Hematopoietic multipotent progenitor cell treated with erythropoietin and hydrocortisone succinate and interleukin-3 and kit ligand, for 4 days (in vitro differentiated cells): ENCODE measurements around the gene TANK.

Experiments used
- DNase-seq: peaks from one replicate; pipeline ENCODE4 v3.0.0-alpha.2; 2015

TANK gene

DNA sequence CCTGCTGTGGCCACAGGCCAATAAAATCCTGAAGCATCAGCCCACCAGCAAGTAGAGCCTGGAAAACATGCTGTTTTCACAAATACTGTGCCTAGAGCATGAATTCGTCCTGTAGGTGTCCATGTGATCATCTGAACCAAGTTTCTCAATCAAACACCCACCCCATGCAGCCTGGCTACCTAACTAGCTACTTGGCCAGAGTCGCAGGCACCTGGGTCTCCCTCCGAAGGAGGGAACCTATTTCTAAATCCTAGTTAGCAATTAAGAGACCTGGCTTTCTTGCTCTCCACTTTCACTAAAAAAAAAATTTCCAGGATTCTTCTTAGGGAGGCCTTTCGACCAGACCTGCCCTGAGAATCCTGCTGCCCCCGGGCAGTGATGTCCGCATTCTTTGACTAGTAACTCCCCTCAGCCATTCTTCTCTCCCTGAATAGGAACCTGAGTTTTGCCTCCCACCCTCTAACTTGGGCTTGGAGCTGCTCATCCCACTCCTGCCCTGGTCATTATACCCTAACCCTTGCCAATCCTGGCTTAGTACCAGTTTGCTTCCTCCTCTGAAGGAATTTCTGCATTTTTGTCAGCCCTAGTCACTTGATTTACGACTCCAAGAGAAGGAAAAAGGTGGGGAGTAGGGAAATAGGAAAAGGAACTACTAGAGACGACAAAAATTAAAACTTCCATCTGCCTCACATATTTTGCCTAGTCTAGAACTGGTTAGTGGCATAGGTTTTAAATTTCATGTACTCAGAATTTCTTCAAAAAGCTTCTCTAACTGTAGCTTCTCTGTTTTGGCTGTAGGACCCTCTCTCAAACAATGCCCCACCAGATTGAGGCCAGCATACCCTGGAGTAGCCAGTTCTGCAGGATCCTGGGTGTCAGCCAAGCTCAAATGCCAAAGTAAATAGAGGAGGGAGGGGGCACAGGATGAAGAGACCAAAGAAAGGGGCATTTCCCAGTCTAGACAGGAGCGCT is 25.4 kb upstream of the TANK start:
- DNase-seq, result no peak

- DNase-seq, result peak; percentile 27
These were observed 24.2 kb upstream of the TANK start for GRCh38 chr2:161135951-161136593.

DNA sequence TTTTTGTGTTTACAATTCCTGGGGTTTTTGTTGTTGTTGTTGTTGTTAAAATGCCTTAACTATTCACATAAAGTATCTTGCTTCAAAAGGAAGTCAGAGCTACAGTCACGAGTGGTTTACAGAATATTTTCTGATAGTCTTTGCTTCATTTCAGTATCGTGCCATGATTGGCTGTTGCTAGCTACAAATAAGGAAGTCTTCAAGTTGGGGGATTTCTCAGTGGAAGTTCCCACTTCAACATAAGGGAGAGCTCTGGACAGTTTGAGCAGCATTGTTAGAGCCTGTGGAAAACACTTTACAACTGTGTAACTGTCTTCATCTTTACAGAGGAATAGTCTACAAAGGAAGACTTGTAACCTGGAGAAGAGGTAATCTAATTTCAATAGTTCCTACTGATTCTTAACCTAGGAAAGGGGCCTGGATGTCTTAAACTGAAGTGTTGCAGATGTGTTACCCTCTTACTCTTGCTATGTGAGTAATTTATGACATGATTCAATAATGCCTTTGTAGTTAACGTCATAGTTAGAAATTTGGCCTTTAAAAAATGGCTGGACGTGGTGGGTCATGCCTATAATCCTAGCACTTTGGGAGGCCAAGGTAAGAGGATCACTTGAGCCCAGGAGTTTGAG is 23.4 kb upstream of the TANK start:
- DNase-seq, result peak; percentile 91

DNA sequence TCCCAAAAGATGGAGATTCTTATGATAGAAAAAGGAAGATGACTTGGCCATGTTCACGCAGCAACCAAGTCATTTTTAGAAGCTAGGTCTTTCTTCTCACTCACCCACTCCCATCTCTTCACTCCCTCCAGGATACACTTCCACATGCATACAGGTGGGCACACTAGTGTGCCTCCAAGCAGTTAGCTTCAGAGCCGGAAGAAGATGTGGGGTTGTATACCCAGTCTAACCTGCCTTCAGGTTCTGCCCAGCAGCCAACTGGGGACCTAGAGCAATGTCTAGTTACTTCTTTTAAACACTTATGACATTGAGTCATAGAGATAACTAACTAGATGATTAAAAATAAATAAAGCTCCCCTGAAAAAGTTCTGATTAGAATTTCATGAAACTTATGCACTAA is 21.8 kb upstream of the TANK start:
- no peak for DNase-seq

- peak; percentile 75 for DNase-seq
These were observed 20.9 kb upstream of the TANK start for GRCh38 chr2:161139098-161139987.

GRCh38 chr2:161141033-161141432 is 19.2 kb upstream of the TANK start:
- DNase-seq, result peak; percentile 68

DNA sequence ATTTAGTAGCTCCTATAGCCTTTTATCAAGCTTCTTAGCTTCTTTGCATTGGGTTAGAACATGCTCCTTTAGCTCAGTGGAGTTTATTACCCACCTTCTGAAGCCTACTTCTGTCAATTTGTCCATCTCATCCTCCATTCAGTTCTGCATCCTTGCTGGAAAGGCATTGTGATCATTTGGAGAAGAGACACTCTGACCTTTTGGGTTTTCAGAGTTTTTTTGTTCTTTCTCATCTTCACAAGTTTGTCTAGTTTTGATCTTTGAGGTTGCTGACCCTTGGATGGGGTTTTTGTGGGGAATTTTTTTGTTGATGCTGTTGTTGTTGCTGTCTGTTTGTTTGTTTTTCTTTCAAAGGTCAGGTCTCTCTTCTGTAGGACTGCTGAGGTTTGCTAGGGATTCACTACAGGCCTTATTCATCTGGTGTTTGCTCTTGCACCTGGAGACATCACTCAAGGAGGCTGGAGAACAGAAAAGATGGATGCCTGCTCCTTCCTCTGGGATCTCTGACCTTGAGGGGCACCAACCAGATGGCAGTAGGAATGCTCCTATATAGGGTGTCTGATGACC is 13.9 kb upstream of the TANK start:
- DNase-seq, result no peak

- DNase-seq, result no peak
These were observed 13.2 kb upstream of the TANK start for GRCh38 chr2:161146996-161147395.

DNA sequence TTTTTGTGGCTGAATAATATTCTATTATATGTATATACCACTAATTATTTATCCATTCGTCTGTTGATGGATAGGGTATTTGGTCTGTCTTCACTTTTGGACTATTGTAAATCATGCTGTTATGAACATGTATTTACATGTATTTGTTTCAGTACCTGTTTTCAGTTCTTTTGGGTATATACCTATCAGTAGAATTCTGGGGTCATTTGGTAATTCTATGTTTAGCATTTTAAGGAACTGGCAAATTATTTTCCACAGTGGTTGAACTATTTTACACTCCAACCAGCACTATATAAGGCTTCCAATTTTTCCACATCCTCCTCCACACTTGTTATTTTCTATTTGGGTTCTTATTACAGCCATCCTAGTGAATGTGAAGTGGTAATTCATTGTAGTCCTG is 12.4 kb upstream of the TANK start:
- no peak for DNase-seq

GRCh38 chr2:161150704-161151103 is 9.5 kb upstream of the TANK start:
- no peak for DNase-seq

DNA sequence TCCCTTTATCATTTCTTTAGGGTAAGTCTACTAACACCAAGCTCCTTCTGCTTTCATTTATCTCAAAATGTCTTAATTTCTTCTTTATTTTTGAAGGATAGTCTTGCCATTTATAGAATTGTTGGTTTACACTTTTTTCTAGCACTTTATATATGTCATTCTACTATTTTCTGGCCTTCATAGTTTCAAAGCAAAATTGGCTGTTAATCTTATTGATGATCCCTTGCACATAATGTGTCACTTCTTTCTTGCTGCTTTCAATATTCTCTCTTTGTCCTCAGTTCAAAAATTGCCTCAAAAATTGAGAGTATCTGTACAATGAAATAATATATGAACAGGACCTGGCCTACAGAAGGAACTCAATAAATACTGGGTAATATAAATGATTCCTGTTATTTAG is 7.9 kb upstream of the TANK start:
- DNase-seq, result no peak

DNA sequence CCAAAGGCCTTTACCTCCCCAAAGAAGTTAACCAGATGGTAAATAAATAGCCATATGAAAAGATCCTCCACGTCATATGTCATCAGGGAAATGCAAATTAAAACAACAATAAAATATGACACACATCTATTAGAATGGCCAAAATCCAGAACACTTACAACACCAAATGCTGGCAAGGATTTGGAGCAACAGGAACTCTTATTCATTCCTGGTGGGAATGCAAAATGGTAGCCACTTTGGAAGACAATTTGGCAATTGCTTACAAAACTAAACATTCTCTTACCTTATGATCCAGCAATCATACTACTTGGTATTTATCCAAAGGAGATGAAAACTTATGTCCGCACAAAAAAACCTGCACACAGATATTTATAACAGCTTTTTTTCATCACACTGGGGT is 1.3 kb upstream of the TANK start:
- DNase-seq, result no peak

DNA sequence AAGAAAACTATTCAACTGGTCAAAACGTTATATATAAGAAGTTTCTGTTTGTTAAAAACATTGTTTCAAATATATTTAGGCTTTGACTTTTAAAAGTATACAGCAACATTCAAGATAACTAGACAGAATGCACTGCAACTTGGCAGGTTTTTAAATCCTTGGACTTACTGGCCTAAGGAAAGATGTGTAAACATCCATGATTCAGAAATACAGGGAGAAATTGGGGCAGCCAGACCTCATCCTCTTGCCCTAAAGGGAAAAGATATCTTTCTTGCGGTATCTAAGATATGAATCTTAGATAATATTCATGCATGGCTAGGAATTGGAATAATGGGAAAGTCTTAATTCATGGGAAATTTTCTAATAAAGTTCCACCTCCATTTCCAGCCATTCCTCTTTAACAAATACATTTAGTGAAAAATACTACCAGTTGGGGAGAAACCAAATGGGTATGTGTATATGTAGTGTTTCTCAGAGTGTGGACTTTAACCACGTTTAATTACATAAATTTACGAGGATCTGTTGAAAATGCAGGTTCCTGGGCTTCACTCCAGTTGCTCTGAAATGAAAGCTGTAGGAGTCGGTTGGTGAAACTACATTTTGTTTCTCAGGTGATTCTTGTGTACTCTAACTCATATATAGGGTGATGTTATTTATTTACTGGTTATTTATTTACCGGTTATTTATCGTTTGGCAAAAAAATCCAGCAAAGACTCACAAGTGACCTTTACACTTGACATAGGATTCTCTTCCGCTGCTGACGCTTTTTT is 587 bp upstream of the TANK start:
- no peak for DNase-seq

DNA sequence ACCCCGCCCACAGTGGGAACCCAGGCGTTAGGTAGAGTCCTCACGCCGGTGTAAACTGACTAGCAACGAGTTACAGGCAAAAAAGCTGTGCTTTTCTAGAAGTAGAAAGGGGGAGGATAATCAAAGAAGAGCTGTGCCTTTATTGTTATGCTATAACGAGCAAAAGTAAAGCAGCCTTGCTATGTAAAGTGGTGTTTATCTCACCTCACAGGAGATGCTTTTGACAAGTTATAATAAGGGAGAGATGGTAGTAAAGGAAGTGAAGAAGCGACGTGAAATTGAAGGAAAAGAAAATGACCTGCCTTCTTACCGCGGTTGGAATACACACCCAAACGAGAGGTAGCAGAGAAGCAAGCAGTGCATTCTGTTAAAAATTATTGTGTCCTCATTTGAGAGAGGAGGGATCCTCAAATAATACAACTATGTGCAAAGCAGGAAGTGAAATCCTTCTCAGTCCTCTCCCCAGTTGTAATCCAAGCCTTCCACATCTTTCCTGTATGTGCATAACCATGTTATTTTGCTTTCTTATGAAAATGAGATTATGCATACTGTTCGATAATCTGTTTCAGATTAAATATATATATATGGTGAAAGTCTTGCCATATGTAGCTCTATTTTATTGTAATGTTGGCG is 962 bp downstream of the TANK start:
- no peak for DNase-seq

DNA sequence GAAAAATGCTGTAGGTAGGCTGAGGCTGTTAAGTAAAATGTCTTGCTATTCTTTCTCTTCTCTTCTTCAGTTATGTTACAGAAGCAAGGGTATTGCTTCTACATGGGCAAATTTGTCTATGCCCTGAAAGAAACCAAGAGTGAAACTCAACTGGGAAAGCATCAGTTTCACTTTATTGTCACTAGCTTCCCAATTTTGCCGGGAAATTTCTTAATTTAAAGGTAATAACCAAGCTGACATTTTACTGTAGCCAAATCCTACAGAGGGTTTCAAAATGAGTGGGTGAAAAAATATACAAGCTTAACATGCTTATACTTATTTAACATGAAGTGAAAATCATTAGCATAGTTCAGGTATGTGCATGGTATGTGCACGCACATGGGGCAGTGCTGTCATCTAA is 3.2 kb downstream of the TANK start:
- no peak for DNase-seq

DNA sequence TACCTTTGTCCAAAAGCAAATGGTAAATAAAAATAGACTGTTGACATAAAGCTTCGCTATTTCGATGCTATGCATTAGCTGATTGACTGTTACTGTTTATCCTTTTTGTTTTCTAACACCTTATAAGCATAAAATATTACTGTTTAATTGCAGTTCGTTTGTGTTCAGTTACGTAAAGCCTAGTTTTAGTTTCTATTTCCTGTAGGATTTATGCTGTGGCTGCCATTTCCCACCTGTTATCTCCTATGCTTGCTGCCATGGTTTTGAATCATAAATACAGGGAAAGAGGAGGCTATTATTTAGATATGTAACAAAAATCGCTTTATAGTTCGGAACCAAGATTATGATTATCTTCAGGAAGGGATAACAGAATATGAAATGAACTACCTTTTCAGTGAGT is 3.9 kb downstream of the TANK start:
- DNase-seq, result no peak

DNA sequence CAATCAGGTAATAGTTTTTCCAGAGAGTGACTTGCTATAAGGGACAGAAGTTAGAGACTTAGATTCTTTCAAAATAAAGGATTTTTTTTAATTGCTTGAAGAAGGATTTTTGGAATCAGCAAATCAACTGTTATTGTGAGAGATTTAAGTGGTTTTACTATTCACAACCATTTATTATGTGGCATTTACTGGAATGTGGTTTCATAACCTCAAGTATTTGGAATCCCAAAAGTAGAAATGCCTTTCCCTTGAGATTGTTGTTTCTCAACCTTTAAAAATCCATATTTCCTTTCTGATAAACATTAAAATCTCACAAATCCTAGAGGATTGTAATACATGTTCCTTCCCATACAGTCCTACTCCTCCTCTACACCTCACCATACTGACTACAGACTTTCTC is 5.0 kb downstream of the TANK start:
- no peak for DNase-seq

DNA sequence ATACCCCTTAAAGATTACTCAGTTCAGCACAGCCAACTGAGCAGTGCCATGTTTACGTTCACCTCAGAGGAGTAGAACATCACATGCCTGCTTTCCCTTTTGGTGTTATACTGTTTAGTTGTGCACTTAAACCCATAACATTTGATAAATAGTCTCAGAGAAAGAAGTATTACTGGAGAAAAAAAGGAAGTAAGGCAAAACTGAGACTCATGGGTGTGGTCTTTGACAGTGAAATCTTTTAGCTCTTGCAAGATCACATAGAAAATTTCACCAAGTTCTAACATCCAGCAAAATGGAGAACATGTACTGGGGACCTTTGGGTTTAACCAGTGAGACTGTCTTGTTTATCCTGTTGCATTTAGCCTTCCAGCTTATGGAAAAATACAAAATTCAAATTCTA is 5.6 kb downstream of the TANK start:
- peak; percentile 80 for DNase-seq

DNA sequence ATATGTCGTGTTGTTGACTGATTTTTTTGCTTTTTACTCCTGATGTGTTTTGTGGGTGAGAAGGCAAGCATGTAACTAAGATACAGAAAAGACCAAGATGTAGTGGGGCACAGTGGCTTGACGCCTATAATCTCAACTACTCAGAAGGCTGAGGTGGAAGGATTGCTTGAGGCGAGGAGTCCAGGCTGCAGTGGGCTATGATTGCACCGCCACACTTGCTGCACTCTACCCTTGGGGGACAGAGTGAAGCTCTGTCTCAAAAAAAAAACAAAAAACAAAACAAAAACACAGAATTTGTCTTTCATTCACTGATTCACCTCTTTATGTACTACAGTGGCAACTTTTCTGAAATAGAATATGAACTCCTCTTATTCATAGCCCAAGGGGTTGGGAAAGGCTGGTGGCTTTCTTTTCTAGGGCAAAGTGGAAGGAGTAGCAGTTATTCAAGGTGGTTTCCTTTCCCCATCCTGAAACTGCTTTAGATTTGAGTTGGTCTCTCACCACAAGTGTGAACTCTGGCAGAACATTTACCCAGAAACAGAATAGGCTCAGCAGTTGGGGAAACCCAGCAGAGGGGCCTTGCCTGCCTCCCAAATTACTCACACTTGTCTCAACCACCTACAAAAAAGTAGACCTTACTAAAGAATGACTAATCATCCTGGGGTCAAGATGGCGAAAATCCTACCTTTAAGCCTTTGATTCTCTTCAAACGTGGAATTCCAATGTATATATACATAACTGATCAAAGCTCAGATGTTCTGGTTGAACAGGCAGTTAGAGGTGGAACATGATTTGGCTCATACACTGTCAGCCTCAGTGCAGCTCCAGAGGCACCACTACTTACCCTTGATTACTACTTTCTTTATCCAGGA is 6.5 kb downstream of the TANK start:
- DNase-seq, result no peak

DNA sequence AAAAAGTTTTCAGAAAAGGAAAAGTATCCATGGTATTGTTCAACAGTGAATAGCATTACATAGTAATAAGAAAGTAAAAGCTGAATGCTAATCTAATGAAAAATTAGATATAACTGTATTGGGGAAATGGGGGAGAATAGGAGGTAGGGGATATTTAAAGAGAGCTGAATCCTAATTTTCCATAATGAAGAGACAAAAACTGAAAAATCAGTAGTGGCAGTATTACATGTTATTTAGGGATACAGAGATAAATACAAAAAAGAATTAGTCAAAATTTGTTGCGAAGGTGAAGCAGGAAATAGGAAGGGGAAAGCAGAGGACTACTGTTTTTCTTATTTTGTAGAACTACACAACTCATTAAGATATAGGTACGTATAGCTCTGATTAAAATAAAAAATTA is 9.1 kb downstream of the TANK start:
- DNase-seq, result no peak
